KMS-11 (cell line): ENCODE measurements around the gene ASPG.

Experiments used
- H2AFZ ChIP-seq: fragments of 200-600 bp; sonication (generic); 2 replicates; pipeline ENCODE4 v1.6.1; 2016; ENCODE audit warnings: antibody characterized with exemption, mixed run types, low read depth
- H3K27ac ChIP-seq: fragments of 200-600 bp; sonication (generic); 2 replicates; pipeline ENCODE4 v1.6.1; 2016; ENCODE audit warnings: mild to moderate bottlenecking, mixed run types
- H3K27me3 ChIP-seq: fragments of 200-600 bp; sonication (generic); 2 replicates; pipeline ENCODE4 v1.6.1; 2017; ENCODE audit warnings: mild to moderate bottlenecking, low read depth, mixed run types, moderate library complexity; ENCODE audit not compliant: insufficient read depth
- H3K36me3 ChIP-seq: fragments of 200-600 bp; sonication (generic); 2 replicates; pipeline ENCODE4 v1.6.1; 2017; ENCODE audit warnings: mild to moderate bottlenecking, mixed run types; ENCODE audit not compliant: insufficient read depth
- H3K4me1 ChIP-seq: fragments of 200-600 bp; sonication (generic); 2 replicates; pipeline ENCODE4 v1.6.1; 2016; ENCODE audit warnings: mild to moderate bottlenecking, low read depth, mixed run types; ENCODE audit not compliant: poor library complexity, severe bottlenecking
- H3K4me2 ChIP-seq: fragments of 200-600 bp; sonication (generic); 2 replicates; pipeline ENCODE4 v1.7.0; 2016; ENCODE audit warnings: mild to moderate bottlenecking, mixed run types
- H3K4me3 ChIP-seq: fragments of 200-600 bp; sonication (generic); IDR thresholded peaks from 2 replicates; pipeline ENCODE4 v1.6.1; 2017; ENCODE audit warnings: low read depth, low read length, mixed read lengths; ENCODE audit not compliant: insufficient read depth
- H3K79me2 ChIP-seq: fragments of 200-600 bp; sonication (generic); 2 replicates; pipeline ENCODE4 v1.6.1; 2016; ENCODE audit warnings: low read depth, mixed run types; ENCODE audit not compliant: insufficient read depth
- H3K9ac ChIP-seq: fragments of 200-600 bp; sonication (generic); 2 replicates; pipeline ENCODE4 v1.6.1; 2016; ENCODE audit warnings: mild to moderate bottlenecking, mixed run types
- H4K20me1 ChIP-seq: fragments of 200-600 bp; sonication (generic); 2 replicates; pipeline ENCODE4 v1.6.1; 2016; ENCODE audit warnings: mild to moderate bottlenecking, mixed run types; ENCODE audit not compliant: insufficient read depth
- CTCF ChIP-seq: fragments of 200-600 bp; sonication (generic); conservative IDR thresholded peaks from 2 replicates; pipeline ENCODE4 v1.6.1; 2017; ENCODE audit warnings: low read depth, mild to moderate bottlenecking, antibody characterized with exemption, low read length, moderate library complexity, mixed read lengths

ASPG gene

GRCh38 chr14:104132981-104133380, 47.5 kb downstream of the ASPG start:
- Histone ChIP-seq H2AFZ (no peak overlapping the region), H3K4me2 (no peak overlapping the region), H3K27ac (no peak overlapping the region), H3K79me2 (no peaks in the 10 kb centered on the region), H3K4me3 (no peak overlapping the region), H3K9ac (no peak overlapping the region), H3K36me3 (no peaks in the 10 kb centered on the region), H3K4me1 (no peaks in the 10 kb centered on the region), H4K20me1 (no peaks in the 10 kb centered on the region), H3K27me3 (peaks cover 9% of the 10 kb centered on the region; the same call in 1 of the 2 replicates)
- TF ChIP-seq CTCF = no peak

- Histone ChIP-seq H3K9ac (no peak overlapping the region), H3K79me2 (no peaks in the 10 kb centered on the region), H3K4me2 (no peak overlapping the region), H3K4me1 (no peaks in the 10 kb centered on the region), H3K4me3 (no peak overlapping the region), H2AFZ (no peak overlapping the region), H4K20me1 (no peaks in the 10 kb centered on the region), H3K36me3 (no peaks in the 10 kb centered on the region), H3K27ac (no peak overlapping the region), H3K27me3 (peaks cover 9% of the 10 kb centered on the region; the same call in 1 of the 2 replicates)
- TF ChIP-seq CTCF = no peak
Measured at GRCh38 chr14:104133496-104133895, 48.0 kb downstream of the ASPG start.

GRCh38 chr14:104134061-104134965, 48.8 kb downstream of the ASPG start:
- Histone ChIP-seq H3K27me3 (peaks cover 9% of the 10 kb centered on the region; the same call in 1 of the 2 replicates), H2AFZ (no peak overlapping the region), H3K4me2 (no peak overlapping the region), H3K4me1 (no peaks in the 10 kb centered on the region), H3K27ac (no peak overlapping the region), H3K4me3 (no peak overlapping the region), H3K36me3 (no peaks in the 10 kb centered on the region), H3K79me2 (no peaks in the 10 kb centered on the region), H4K20me1 (no peaks in the 10 kb centered on the region), H3K9ac (no peak overlapping the region)
- no peak for TF ChIP-seq CTCF

- H3K4me3 ChIP-seq = no peak overlapping the region
- H3K79me2 ChIP-seq = no peaks in the 10 kb centered on the region
- no peak overlapping the region for H2AFZ ChIP-seq
- peaks cover 9% of the 10 kb centered on the region; the same call in 1 of the 2 replicates for H3K27me3 ChIP-seq
- TF ChIP-seq CTCF = no peak
- no peak overlapping the region for H3K9ac ChIP-seq
- no peaks in the 10 kb centered on the region for H4K20me1 ChIP-seq
- H3K4me1 ChIP-seq = no peaks in the 10 kb centered on the region
- H3K36me3 ChIP-seq = no peaks in the 10 kb centered on the region
- H3K27ac ChIP-seq = no peak overlapping the region
- no peak overlapping the region for H3K4me2 ChIP-seq
Measured at GRCh38 chr14:104135121-104135903, 49.8 kb downstream of the ASPG start.
